GM21825 (cell line): ENCODE results near the gene SYT14.
"Not testable (repeated sequence)": the region's sequence is repeated elsewhere in the genome, so short reads cannot be mapped to it uniquely, and the experiment has no call there.

ENCODE experiments used
- ATAC-seq: cut with Tn5 transposase; IDR thresholded peaks from one replicate; pipeline ENCODE4 v1.9.1; 2021; ENCODE audit warnings: mild to moderate bottlenecking, moderate library complexity; ENCODE audit not compliant: unreplicated experiment

SYT14 gene

DNA sequence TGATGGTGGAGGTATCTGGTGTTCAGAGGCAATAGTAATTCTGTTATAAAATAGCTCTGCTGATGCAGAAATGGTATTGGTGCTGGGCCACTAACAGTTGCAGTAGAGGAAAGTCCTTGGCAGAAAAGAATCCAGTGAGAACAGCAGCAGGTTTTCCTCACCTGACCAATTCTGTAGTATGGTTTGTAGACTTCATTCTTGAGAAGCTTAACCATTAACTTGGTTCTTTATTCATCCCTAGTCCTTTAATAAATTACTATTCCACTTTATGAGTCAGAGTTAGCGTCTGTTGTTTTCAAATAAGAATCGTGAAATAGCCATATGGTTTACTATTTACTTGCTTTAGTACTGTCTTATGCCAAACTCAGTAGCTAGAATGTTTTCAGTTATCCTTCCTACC, 166.1 kb downstream of the SYT14 start:
- no peak for ATAC-seq

DNA sequence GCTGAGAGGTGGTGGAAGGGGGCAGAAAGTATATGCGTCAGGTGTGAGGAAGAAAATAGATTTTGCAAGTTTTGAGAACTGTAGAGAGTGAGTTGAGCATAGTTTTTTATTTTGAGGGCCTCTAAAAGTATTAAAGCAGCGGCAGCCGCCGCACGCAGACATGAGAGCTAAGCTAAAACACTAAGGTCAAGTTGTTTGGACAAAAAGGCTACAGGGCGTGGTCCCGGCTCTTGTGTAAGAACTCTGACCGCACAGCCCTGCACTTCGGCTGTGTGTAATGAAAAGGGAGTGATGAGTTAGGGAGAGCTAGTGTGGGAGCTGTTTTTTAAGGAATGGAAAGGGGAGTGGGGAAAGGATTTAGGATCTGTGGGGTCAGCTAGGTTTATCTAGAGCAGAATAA, 174.9 kb downstream of the SYT14 start:
- ATAC-seq, result not testable (repeated sequence)

DNA sequence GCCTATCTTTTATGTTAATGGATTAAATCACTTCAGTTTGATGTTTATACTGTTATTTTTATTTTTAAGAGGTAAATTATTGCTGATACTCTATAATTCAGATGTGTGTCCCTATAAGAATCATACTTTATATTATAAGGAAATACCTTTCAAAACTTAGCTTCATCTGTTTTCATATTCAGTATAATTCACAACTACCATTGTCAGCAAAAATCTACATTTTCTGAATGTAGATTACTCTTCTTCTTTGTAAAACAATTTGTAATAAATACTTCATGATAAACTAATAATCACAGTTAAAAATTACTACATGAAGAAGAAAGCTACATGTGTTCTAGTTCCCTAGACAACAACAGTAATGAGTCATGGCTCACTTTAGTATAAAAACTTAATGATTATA, 179.2 kb downstream of the SYT14 start:
- ATAC-seq, result no peak

DNA sequence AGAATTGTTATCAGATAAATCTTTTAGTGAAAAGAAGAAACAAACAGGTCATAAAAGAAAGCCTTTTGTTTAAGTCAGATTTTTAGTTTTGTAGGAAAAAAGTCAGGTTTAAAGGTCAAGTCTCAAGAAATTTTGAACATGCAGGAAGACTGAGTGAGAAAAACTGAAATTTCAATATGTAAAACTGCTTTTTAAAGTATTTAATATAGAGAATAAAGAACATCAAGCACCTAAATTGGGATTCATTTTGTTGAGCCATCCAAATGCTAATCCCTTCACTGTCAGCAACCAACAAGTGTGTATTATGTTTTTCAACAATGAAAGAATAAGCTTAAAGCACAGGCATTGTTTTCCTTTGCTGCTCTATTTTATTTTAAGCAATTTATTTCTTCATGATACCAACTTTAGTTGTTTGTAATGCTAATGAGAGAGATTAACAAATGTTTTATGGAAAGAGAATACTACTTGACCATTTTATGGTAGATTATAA, 179.7 kb downstream of the SYT14 start:
- no peak for ATAC-seq

DNA sequence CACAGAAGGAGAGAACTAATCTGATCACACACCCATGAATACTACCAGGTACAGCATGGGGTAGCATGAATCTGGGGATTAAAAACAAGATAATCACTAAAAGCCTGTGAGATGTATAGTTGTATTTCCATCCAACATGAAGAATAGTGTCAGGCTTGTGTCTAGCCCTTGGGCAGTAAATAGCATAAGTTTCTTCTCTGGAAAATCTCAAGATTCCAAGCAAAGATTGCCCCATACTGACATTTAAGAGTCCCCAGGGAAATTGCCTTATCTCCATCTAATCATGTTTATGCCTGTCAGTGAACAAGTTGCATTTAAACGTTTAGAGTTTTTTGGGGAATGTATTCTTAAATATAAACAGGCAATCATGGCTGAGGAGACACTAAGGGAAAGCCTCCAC, 185.4 kb downstream of the SYT14 start:
- ATAC-seq, result no peak

DNA sequence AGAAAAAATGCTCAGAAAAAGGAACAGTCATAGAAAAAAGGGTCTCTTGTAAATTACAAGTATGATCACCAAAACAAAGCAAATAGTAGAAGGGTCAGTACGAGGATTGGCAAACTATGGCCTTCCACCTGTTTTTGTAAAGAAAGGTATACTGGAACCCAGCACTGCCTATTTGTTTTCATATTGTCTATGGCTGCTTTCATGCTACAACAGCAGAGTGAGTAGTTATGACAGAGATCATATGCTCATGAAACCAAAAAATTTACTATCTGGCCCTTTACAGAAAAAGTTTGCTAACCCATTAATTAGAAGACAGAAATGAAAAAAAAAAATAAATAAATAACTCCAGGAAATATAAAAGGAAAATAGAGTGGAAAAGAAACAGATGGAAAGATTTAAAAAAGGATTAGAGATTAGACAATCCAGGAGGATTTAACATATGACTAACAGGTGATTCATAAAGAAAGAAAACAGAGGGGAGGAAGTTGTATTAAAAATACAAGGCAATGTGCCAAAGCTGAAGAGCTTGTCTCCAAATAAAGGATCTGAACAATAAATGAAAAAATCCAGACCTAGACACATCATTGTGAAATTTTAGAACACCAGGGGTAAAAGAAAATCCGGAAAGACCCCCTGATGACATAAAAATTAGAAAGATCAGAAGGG, 186.0 kb downstream of the SYT14 start:
- no peak for ATAC-seq

DNA sequence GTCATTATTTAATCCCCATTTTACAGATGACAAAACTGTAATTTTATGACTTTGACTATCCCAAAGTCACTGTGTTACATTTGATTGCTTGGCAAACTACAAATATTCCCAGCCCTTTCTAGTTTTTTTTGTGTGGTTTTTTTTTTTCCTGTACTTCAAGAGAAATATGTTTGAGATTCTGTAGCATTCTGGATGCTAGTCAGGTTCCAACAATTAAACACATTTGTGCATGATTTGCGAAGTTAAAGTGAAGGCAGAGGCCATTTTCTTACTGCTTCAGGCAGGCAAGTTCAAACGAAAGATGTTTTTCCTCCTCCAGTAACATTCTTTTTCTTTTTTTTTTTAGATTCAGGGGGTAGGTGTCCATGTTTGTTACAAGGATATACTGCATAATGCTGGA, 186.7 kb downstream of the SYT14 start:
- no peak for ATAC-seq

DNA sequence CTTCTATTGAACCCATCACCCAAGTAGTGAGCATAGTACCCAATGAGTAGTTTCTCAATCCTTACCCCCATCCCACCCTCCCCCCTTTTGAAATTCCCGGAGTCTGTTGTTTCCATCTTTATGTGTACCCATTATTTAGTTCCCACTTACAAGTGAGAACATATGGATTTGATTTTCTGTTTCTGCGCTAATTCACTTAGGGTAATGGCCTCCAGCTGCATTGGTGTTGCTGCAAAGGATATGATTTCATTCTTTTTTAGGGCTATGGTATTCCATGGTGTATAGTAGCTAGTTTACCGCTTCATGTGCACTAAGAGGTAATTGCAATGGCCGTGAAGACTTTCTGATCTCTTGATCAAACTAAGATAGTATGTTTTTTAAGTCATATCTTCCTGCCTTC, 187.1 kb downstream of the SYT14 start:
- no peak for ATAC-seq

DNA sequence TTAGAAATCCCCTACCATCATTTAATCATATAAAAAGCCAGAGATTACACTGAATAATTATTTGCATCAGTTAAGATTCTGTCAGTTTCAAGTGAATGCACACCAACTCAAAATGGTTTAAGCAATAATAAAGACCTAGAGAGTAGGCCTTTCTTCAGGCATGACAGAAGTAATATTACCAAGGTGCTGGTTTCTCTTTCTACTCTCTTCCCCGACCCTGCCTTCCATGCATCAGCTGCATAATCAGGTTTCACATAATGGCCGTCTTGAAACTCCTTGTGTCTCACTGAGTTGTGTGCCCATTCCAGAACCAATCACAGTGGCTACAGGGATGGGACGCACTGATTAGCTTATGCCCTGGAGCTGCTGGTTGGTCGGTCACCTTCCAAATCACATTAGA, 191.1 kb downstream of the SYT14 start:
- ATAC-seq, result no peak

DNA sequence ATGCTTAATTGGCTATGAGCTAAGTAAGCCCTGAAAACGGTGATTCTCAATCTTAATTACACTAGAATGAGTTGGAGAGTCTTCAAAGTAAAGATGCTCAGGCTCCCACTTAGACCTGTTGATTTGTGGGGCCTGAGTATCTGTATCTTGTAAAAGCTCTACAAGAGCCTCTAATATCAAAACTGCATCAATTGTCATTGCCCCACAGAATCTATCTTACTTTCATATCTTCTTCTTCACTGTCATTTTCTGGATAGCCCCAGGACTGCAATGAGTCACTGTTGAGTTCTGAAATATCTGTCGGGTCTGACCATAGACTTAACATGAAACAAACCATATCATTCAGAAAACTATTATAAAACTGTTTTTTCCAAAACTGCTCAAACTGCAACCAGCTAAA, 191.7 kb downstream of the SYT14 start:
- no peak for ATAC-seq

DNA sequence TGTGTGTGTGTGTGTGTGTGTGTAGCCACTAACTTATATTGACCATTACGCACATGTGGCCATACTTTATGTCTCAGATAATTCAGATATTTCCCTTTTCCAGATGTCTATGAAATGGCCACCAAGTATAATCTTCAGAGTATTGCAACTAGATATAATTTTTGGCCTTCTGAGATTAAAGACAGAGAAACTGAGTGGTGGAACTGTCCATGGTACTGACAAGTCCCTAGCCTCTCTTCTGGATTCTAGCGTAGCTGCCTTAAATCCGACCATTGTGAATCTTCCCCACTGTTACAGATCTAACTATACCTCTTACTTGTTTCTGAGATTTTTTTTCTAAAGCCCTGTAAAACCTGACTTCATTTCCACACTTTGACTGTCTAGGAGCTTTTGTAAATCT, 194.6 kb downstream of the SYT14 start:
- ATAC-seq, result no peak

DNA sequence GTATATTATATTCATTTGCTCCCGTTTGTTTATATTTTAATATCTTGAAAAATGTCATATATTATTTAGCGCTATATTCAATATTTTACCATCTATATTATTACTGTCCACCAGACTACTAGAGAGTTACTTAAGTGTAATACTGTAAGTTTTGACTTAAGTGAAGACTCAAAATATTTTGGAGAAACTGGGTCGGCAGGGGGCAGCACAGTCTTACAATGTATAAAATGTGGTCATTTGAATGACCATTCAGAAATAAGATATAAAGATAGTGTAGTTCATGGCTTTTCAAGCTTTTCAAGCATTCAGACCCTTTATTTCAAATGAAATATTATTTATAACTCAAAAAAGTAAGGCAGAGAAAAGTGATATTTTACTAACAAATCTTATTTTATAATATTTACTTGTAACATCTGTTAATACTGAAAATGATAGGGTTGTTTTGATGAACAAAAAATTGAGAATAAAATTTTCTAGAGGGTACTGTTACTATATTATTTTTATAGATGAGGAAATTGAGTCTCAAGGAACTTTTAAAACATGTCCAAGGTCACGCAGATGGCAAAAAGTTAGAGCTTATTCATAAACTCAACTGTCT, 205.5 kb downstream of the SYT14 start:
- ATAC-seq, result no peak

DNA sequence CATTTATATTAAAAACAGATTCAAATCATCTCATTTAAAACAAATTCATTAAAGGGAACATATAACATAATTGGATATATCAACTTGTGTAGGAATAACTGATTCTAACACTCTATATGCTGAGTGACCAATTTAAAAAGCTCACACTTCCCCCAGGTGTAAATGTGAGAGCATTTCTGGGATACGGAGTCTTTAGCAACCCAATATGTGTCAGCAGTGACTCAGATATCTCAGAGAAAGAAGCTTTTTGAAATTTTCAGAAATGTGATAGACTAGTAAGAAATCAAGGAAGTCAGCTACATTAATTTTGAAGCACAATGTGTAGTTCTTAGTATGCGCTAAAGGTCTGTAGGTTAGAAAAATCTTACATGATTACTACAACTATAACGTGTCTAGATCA, 206.7 kb downstream of the SYT14 start:
- no peak for ATAC-seq

DNA sequence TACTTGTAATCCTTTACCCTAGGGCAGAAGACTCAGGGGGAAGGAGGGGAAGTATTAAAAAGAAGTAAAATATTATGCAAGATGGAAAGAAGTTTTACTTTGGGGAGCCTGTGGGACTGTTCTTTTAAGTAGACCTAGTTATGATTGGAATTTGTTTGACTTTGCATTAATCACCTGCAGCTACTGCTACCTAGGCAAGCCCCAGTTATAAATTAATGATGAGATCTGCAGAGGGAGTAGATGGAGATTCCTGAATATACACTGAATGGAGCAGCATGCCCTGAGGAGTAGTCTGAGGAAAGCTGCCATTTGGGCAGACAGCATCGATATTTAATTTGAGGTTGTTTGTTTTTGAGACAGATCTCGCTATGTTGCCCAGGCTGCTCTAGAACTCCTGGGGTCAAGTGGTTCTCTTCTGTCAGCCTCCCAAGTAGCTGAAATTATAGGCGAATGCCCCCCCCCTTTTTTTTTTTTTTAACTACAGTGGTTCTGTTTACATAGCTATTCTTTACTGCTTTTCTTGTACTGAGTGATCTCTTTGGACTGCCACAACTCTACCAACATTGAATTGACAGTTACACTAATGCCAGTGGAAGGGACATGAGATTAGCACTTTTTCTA, 213.1 kb downstream of the SYT14 start:
- ATAC-seq, result no peak

DNA sequence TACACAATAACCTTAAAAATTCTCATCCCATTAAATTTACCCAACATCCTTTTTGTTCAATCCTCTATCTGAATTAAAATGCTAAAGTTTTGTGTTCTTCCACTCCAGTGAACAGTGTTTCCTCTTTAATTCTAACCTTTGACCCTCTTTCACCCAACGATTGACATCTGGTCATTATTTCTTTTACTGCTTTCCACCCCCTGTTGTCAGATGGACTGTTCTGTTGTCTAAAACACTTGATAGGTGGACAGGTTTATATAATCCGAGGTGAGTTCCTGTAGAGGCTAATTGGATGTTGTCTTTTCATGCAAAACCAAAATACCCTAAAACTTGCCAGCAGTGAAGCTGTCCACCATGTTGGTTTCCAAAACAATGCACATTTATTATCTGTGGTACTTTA, 221.2 kb downstream of the SYT14 start:
- ATAC-seq, result no peak

DNA sequence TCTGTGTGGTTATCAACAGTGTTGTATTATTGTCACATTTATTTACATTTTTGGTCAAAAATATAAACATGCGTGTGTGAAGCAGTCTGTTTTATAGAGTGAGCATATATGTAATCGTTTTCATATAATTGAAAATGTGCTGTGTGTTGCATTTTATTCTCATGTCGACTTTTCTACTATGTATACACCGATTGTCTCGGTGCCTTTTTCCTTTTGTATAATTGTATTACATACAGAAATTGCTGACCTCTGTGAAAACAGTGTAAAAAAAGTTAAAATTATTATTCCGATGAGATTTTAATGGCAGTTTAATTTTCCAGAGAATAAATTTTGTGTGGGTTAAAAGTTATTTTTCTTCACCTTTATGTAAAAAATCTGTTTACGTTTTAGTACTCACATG, 232.2 kb downstream of the SYT14 start:
- ATAC-seq, result no peak

DNA sequence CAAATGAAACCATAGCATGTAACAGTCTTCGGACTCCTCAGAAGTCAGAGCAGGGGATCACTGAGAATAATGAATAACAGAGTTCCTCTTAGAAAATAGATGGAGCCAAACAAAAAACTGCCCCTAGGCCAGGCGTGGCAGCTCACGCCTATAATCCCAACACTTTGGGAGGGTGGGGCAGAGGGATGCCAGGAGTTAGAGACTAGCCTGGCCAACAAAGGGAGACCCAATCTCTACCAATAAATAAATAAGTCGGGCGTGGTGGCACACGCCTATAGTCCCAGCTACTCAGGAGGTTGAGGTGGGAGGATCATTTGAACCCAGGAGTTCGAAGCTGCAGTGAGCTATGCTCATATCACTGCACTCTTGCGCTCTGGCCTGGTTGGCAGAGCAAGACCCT, 236.1 kb downstream of the SYT14 start:
- no peak for ATAC-seq

DNA sequence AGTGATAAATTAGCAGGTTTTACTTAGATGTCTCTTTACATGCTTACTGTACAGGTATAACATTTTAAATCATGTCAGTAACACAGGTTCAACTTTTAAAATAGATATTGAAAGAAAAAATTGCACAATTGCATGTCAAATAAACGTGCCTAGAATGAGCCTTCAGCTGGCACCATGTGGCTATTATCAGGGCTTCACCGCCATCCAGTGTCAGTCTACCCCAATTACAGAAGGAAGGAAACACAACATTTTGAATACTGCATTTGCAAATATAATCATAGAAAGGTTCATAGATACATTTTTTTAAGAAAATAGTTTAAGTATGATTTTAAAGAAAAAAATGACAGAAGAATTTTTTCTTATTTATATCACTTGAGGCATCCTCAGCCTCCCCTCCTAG, 247.0 kb downstream of the SYT14 start:
- ATAC-seq, result no peak

DNA sequence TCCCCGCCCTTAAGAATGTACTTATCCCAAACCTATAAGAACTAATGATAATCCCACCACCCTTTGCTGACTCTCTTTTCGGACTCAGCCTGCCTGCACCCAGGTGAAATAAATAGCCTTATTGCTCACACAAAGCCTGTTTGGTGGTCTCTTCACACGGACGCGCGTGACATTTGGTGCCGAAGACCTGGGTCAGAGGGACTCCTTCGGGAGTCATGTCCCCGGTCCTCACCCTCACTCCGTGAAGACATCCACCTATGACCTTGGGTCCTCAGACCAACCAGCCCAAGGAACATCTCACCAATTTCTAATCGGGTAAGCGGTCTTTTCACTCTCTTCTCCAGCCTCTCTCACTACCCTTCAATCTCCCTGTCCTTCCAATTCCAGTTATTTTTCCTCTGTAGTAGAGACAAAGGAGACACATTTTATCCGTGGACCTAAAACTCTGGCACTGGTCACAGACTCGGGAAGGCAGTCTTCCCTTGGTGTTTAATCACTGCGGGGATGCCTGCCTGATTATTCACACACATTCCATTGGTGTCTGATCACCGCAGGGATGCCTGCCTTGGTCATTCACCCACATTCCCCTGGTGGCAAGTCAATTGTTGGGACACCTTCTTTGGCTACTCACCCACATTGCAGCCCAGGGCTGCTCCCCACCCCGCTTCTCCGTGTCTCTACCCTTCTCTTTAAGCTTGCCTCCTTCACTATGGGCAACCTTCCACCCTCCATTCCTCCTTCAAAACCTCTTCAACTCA, 250.0 kb downstream of the SYT14 start:
- ATAC-seq, result not testable (repeated sequence)

DNA sequence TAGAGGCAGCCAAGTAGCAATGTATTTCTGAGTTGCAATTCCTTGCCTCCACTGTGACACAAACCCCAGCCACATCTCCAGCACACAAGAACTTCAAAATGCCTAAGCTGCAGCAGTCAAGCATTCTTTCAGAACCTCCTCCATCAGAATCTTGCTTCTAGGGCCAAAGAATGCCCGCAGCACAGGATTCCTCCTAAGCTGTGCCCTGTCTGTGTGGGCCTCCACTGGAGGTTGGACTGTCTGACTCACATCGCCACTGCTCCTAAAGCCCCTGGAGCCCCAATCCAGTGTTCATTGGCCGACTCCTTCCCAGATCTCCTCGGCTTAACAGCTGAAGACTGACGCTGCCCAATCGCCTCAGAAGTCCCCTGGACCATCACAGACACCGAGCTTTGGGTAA, 251.4 kb downstream of the SYT14 start:
- no peak for ATAC-seq

DNA sequence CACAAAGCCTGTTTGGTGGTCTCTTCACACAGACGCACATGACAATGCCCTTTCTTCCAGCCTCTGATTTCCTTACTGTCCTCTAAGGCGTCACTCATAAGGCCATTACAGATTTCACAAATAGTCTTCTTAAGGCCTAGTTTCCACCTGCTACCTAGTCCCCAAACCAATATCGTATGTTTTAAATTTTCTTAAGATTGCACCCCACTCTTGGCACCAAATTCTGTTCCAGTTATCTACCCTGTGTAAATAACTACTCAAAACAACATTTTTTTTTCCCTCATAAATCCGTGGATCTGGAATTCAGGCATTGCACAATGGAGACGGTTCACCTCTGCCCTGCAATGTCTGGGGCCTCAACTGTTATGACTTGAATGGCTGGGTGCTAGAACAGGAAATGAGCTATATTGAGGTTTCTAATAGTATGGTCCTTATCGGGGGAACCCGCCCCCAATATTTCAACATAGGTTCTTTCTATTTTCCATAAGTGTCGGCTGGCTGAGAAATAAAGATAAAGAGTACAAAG, 257.7 kb downstream of the SYT14 start:
- no peak for ATAC-seq

DNA sequence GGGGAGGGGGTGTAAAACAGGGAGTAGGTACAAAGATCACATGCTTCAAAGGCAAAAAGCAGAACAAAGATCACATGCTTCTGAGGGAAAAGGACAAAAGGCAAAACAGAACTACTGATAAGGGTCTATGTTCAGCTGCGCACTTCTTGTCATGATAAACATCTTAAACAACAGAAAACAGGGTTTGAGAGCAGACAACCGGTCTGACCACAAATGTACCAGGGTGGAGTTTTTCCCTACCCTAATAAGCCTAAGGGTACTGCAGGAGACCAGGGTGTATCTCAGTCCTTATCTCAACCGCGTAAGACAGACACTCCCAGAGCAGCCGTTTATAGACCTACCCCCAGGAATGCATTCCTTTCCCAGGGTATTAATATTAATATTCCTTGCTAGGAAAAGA, 258.2 kb downstream of the SYT14 start:
- not testable (repeated sequence) for ATAC-seq
